HEK293 (cell line): ENCODE results near the gene TPR.
"Not testable (repeated sequence)": the region's sequence is repeated elsewhere in the genome, so short reads cannot be mapped to it uniquely, and the experiment has no call there.

Experiments used
- ELK4 ChIP-seq: IDR thresholded peaks from 2 replicates; pipeline ENCODE4 v1.6.1; 2011; ENCODE audit warnings: mild to moderate bottlenecking, low read depth, low read length, borderline replicate concordance
- ZNF121 ChIP-seq: fragments of 450-650 bp; formaldehyde crosslinking; IDR thresholded peaks from 2 replicates; pipeline ENCODE4 v1.5.1; 2016; ENCODE audit warnings: missing biosample characterization, missing genetic modification characterization
- ZNF140 ChIP-seq: fragments of 450-650 bp; formaldehyde crosslinking; IDR thresholded peaks from 2 replicates; pipeline ENCODE4 v1.5.1; 2016; ENCODE audit warnings: missing biosample characterization, missing genetic modification characterization
- ZNF658 ChIP-seq: fragments of 450-650 bp; formaldehyde crosslinking; IDR thresholded peaks from 2 replicates; pipeline ENCODE4; 2016; ENCODE audit warnings: missing biosample characterization, missing genetic modification characterization
- TF ChIP-seq, protein P1 (sequence below): fragments of 450-650 bp; formaldehyde crosslinking; IDR thresholded peaks from 2 replicates; pipeline ENCODE4 v1.5.1; 2016; ENCODE audit warnings: missing biosample characterization, missing genetic modification characterization
- TF ChIP-seq, protein P2 (sequence below): fragments of 450-650 bp; formaldehyde crosslinking; IDR thresholded peaks from 2 replicates; pipeline ENCODE4 v1.5.1; 2016; ENCODE audit warnings: missing biosample characterization, missing genetic modification characterization

- TF ChIP-seq ZNF658 (tag by site-specific recombination); ELK4; ZNF140 (tag by site-specific recombination); ZNF121 (tag by site-specific recombination): not testable (repeated sequence)
- TF ChIP-seq, protein P1, sequence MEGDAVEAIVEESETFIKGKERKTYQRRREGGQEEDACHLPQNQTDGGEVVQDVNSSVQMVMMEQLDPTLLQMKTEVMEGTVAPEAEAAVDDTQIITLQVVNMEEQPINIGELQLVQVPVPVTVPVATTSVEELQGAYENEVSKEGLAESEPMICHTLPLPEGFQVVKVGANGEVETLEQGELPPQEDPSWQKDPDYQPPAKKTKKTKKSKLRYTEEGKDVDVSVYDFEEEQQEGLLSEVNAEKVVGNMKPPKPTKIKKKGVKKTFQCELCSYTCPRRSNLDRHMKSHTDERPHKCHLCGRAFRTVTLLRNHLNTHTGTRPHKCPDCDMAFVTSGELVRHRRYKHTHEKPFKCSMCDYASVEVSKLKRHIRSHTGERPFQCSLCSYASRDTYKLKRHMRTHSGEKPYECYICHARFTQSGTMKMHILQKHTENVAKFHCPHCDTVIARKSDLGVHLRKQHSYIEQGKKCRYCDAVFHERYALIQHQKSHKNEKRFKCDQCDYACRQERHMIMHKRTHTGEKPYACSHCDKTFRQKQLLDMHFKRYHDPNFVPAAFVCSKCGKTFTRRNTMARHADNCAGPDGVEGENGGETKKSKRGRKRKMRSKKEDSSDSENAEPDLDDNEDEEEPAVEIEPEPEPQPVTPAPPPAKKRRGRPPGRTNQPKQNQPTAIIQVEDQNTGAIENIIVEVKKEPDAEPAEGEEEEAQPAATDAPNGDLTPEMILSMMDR (tag by site-specific recombination) = not testable (repeated sequence)
- TF ChIP-seq, protein P2, sequence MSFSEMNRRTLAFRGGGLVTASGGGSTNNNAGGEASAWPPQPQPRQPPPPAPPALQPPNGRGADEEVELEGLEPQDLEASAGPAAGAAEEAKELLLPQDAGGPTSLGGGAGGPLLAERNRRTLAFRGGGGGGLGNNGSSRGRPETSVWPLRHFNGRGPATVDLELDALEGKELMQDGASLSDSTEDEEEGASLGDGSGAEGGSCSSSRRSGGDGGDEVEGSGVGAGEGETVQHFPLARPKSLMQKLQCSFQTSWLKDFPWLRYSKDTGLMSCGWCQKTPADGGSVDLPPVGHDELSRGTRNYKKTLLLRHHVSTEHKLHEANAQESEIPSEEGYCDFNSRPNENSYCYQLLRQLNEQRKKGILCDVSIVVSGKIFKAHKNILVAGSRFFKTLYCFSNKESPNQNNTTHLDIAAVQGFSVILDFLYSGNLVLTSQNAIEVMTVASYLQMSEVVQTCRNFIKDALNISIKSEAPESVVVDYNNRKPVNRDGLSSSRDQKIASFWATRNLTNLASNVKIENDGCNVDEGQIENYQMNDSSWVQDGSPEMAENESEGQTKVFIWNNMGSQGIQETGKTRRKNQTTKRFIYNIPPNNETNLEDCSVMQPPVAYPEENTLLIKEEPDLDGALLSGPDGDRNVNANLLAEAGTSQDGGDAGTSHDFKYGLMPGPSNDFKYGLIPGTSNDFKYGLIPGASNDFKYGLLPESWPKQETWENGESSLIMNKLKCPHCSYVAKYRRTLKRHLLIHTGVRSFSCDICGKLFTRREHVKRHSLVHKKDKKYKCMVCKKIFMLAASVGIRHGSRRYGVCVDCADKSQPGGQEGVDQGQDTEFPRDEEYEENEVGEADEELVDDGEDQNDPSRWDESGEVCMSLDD (tag by site-specific recombination) = not testable (repeated sequence)
Measured at GRCh38 chr1:186347837-186348691, 27.0 kb downstream of the TPR start.
